Thyroid gland (tissue), 4 donors: Measurements from ENCODE around the gene TMEM219.

ENCODE experiments used
- CTCF ChIP-seq, 6 experiments: fragments of 200-600 bp in 3 of 6; fragments of 450-650 bp in 3 of 6; sonication (generic) in 3 of 6; IDR thresholded peaks; one replicate each; pipeline ENCODE4 v1.5.1; 2016 to 2019; ENCODE audit warnings: antibody characterized with exemption in 6 of 6, mild to moderate bottlenecking in 2 of 6, inconsistent platforms in 1 of 6, moderate library complexity in 1 of 6
- POLR2A ChIP-seq, 2 donors: fragments of 450-650 bp; IDR thresholded peaks; one replicate each; pipeline ENCODE4 v1.6.1; 2017; ENCODE audit warnings: antibody characterized with exemption in 2 of 2, mild to moderate bottlenecking in 2 of 2, moderate library complexity in 1 of 2

- TF ChIP-seq CTCF (IDR thresholded peaks at IDR 0.05) (peak in 1 of 6 experiments; percentile 15), POLR2A (IDR thresholded peaks at IDR 0.05) (peak in 1 of 2 donors; percentile 61)
Observed at GRCh38 chr16:29995911-29996765, 34.3 kb downstream of the TMEM219 start, which contains the start of gene INO80E.
